PC-9 (cell line): ENCODE measurements around the gene LRP1-AS.

Experiments
- CTCF ChIP-seq: fragments of 200-600 bp; sonication (generic); conservative IDR thresholded peaks from 2 replicates; pipeline ENCODE4 v1.6.1; 2017; ENCODE audit warnings: mixed run types, antibody characterized with exemption, mild to moderate bottlenecking, moderate library complexity
- EZH2 ChIP-seq: fragments of 200-600 bp; sonication (generic); IDR thresholded peaks from 2 replicates; pipeline ENCODE4 v1.8.0; 2017; ENCODE audit warnings: antibody characterized with exemption, low read depth

GRCh38 chr12:57176139-57176477 lies 28.7 kb upstream of the LRP1-AS start:
- TF ChIP-seq CTCF, result no peak; the same call in none of the 2 replicates
- TF ChIP-seq EZH2, result no peak
